Lower leg skin (tissue), 4 donors: ENCODE measurements around the gene UBASH3A. TPM values are rescaled to one million over a fixed set of nuclear protein-coding genes. Genes with fewer than 3 reads are reported as not detected.

Experiments used
- DNase-seq, 2 donors: peaks; one replicate each; pipeline ENCODE4 v3.0.0-alpha.2; 2019; ENCODE audit warnings: low spot score in 2 of 2
- H3K4me3 ChIP-seq: fragments of 200-600 bp; sonication (generic); 2 replicates; pipeline ENCODE4 v1.5.1; 2017; ENCODE audit warnings: mild to moderate bottlenecking, low read depth; ENCODE audit not compliant: poor library complexity, severe bottlenecking
- POLR2A ChIP-seq, 2 donors: fragments of 450-650 bp; IDR thresholded peaks; one replicate each; pipeline ENCODE4 v1.6.1; 2016 to 2017; ENCODE audit warnings: antibody characterized with exemption in 2 of 2, mild to moderate bottlenecking in 1 of 2, moderate library complexity in 1 of 2
- WGBS, 2 donors: methylation state at CpG; one replicate each; pipeline ENCODE4 v1.1.5; 2018; 5-methylcytosine and 5-hydroxymethylcytosine counted together
- intact Hi-C: fragments of 100-400 bp; cut with DNase I; formaldehyde crosslinking; loops from one replicate; pipeline ENCODE4 v1.15.0; 2023; ENCODE audit warnings: low total_unique reads
- total RNA-seq, 4 donors: library from RNA; depleted of rRNA; stranded (reverse); fragments of >200 nt; gene quantifications; one replicate each; pipeline ENCODE4 v1.1.0, GENCODE V29; 2016
- TF ChIP-seq, protein P1 (sequence below), 3 donors: fragments of 450-650 bp; IDR thresholded peaks; one replicate each; pipeline ENCODE4 v1.5.1; 2016; ENCODE audit warnings: antibody characterized with exemption in 3 of 3, mild to moderate bottlenecking in 3 of 3, moderate library complexity in 2 of 3

UBASH3A gene
- total RNA-seq, 4 donors from 2014 or later: 0.23 TPM; not detected in 3

DNA sequence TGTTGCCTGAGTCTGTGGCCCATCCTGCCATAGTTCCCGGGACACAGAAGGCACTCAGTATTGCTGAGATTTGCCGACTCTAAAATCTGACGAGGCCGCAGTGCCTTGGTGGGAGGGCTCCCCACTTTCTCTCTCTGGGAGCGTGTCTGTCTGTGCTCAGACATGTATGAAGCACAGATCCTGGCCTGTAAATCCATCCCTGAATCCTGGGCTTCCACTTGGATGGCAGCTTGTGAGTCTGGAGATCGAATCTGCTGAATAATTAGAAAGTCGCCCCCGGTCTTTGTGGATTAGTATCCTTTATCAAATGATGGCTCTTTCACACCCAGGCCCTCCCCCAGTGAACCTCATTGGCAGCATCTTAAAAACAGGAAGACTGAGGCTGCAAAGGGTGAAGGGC lies 10.4 kb downstream of the UBASH3A start:
- intact Hi-C loops: no loop called here
- TF ChIP-seq, protein P1, sequence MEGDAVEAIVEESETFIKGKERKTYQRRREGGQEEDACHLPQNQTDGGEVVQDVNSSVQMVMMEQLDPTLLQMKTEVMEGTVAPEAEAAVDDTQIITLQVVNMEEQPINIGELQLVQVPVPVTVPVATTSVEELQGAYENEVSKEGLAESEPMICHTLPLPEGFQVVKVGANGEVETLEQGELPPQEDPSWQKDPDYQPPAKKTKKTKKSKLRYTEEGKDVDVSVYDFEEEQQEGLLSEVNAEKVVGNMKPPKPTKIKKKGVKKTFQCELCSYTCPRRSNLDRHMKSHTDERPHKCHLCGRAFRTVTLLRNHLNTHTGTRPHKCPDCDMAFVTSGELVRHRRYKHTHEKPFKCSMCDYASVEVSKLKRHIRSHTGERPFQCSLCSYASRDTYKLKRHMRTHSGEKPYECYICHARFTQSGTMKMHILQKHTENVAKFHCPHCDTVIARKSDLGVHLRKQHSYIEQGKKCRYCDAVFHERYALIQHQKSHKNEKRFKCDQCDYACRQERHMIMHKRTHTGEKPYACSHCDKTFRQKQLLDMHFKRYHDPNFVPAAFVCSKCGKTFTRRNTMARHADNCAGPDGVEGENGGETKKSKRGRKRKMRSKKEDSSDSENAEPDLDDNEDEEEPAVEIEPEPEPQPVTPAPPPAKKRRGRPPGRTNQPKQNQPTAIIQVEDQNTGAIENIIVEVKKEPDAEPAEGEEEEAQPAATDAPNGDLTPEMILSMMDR (IDR thresholded peaks at IDR 0.05): no peak
- TF ChIP-seq POLR2A (IDR thresholded peaks at IDR 0.05): no peak
- DNase-seq: peak in 1 of 2 donors; percentile 72
- 87 to 91% methylated on average over 8 of the region's 8 CpGs for WGBS, 2 donors
- H3K4me3 ChIP-seq: no peak overlapping the region

DNA sequence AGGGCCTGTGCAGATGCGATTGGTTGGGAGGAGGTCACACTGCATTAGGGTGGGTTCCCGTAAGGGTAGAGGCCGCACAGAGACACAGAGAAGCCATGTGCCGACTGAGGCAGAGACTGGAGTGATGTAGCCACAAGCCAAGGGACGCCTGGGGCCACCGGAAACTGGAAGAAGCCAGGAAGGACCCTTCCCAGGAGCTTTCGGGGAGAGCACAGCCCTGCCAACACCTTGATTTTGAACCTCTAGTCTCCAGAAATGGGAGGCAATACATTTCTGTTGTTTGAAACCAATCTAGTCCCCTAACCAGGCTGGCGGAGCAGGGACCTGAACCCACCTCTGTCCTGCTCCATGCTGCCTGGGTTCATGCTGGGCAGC lies 10.8 kb downstream of the UBASH3A start:
- TF ChIP-seq POLR2A (IDR thresholded peaks at IDR 0.05): no peak
- TF ChIP-seq, protein P1 (IDR thresholded peaks at IDR 0.05): no peak
- H3K4me3 ChIP-seq: no peak overlapping the region
- 90 to 92% methylated on average over 8 of the region's 8 CpGs for WGBS, 2 donors
- intact Hi-C loops: no loop called here
- DNase-seq: peak in 1 of 2 donors; percentile 48

DNA sequence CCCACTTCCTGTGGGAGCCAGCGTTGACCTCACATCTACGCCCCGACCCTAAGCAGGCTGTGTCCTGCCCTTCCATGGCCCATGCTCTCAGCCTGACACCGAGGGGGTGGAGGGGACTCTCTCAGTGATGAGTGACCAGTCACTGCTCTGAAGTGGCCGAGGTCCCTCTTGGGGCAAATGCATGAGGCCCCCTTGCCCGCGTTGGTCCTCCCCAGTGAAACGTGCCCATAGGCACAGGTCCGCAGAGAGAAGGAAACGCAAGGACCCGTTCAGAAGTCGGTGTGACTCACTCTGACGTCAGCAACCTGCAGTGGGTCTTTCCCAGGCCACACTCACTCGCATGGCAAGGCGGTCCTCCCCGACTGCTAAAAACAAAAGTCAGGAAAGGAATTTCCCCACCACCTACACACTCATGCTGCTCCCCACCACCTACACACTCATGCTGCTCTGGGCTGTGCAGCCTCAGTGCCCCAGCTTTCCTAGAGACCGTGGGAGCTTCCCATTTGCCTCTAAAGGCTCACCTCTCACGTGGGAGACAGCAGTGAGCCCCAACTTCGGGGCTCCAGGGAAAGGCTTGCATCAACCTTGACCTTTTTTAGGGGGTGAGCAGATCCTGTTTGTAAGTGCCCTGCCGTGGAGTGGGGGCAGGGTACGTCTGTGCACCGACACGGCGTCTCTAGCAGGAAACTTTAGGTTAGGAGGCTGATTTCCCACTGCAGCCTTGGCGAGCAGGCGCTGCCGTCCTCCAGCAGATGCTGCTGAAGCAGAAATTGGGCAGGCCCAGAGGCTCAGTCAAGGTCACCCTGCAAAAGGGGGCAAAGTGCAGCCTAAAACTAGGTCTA lies 11.4 kb downstream of the UBASH3A start:
- WGBS, 2 donors: 53 to 70% methylated on average over 27 of the region's 27 CpGs
- intact Hi-C loops: no loop called here
- H3K4me3 ChIP-seq: no peak overlapping the region
- DNase-seq: no peak
- TF ChIP-seq, protein P1 (IDR thresholded peaks at IDR 0.05): no peak
- no peak for TF ChIP-seq POLR2A (IDR thresholded peaks at IDR 0.05)

DNA sequence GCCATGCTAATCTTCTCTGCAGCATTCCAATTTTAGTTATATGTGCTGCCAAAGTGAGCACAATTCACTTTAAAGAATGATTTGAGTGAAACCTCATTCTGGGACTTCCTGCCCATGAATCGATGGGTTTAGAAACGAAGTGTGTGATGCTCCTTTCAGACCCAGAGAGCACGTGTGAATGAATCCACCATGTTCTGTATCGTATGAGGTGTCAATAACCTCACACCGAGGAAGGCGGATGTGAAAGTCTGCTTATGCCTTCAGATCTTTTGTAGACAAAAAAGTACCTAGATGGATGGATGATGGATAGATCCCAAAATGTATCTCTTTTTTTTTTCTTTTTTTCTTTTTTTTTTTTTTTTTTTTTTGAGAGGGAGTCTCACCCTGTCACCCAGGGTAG lies 13.8 kb downstream of the UBASH3A start:
- intact Hi-C loops: no loop called here
- no peak overlapping the region for H3K4me3 ChIP-seq
- DNase-seq: no peak
- TF ChIP-seq, protein P1 (IDR thresholded peaks at IDR 0.05): no peak
- TF ChIP-seq POLR2A (IDR thresholded peaks at IDR 0.05): no peak
- WGBS, 2 donors: 85 to 87% methylated on average over 6 of the region's 6 CpGs

DNA sequence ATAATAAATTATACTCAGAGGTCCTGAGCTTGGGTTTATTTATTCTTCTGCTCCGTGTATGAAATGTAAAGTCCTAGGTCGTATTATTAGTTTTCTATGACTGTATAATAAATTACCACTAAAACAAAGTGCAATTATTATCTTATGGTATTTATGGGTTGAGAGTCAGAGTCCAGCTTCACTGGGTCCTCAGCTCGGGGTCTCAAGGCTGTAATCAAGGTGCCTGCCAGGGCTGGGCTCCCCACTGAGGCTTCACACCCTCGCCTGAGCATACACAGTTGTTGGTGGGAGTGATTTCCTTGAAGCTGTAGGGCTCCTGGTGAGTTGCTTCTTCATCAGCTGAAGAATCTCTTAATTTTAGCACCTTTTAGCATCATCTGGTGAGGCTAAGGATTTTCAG lies 15.2 kb downstream of the UBASH3A start:
- TF ChIP-seq, protein P1 (IDR thresholded peaks at IDR 0.05): no peak
- no peak for TF ChIP-seq POLR2A (IDR thresholded peaks at IDR 0.05)
- no peak overlapping the region for H3K4me3 ChIP-seq
- DNase-seq: no peak
- intact Hi-C loops: no loop called here
- WGBS, 2 donors: 71 to 78% methylated on average over 4 of the region's 4 CpGs
